Left ventricle myocardium inferior (tissue), 1 donor: ENCODE measurements around the gene ADAMTSL2. TPM values are rescaled to one million over a fixed set of nuclear protein-coding genes. Genes with fewer than 3 reads are reported as not detected.

Source experiments
- DNase-seq: peaks from one replicate; pipeline ENCODE4 v3.0.0-alpha.2; 2020
- H3K27ac ChIP-seq: fragments of 200-600 bp; replicated peaks from 2 replicates; pipeline ENCODE4 v1.8.0; 2021
- H3K27me3 ChIP-seq: fragments of 200-600 bp; 2 replicates; pipeline ENCODE4 v1.8.0; 2021; ENCODE audit warnings: low read depth
- H3K36me3 ChIP-seq: fragments of 200-600 bp; 2 replicates; pipeline ENCODE4 v1.8.0; 2021
- H3K4me1 ChIP-seq: fragments of 200-600 bp; 2 replicates; pipeline ENCODE4 v1.8.0; 2021
- H3K4me3 ChIP-seq: fragments of 200-600 bp; 2 replicates; pipeline ENCODE4 v1.8.0; 2021; ENCODE audit warnings: mild to moderate bottlenecking, moderate library complexity
- H3K9me3 ChIP-seq: fragments of 200-600 bp; replicated peaks from 2 replicates; pipeline ENCODE4 v1.8.0; 2021
- intact Hi-C: fragments of 100-400 bp; cut with micrococcal nuclease; formaldehyde crosslinking; loops from one replicate; pipeline ENCODE4 v1.11.0; 2022
- total RNA-seq: library from RNA; stranded (reverse); fragmentation: NEBNext Ultra II Directional; extraction: Animal tissue kit (Norgen Biotek cat#: 25700); gene quantifications from one replicate; pipeline ENCODE4 v1.2.1, GENCODE V29; 2021
- TF ChIP-seq, protein P1 (sequence below): fragments of 200-600 bp; IDR thresholded peaks from 2 replicates; pipeline ENCODE4 v1.8.0; 2021; ENCODE audit warnings: antibody characterized with exemption, mild to moderate bottlenecking, borderline replicate concordance
- donor health status: DM: no; HTN: yes; CAD: no; lungs with severe emphysema.

Gene ADAMTSL2
- total RNA-seq, 1 donor from 2014 or later = 6.0 TPM

DNA sequence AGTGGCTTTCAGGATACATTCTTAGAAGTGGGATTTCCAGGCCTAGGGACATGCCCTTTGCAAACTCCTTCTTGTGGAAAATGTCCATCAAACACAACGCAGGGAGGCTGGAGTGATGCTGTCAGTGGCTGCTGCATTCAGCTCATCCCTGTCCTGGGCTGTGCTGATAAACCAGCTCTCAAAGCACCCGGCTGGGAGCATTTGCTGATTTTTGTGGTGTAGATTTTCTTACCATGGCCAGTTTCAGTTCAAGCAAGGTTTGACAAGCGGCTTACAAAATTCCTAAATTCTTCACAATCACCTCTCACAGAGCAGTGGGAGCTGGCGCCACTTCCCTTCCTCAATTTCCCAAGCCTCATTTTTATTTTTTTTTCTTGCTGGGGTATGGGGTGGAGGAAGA, 46.5 kb downstream of the ADAMTSL2 start:
- H3K27me3 ChIP-seq = peaks cover 46% of the 10 kb centered on the region

DNA sequence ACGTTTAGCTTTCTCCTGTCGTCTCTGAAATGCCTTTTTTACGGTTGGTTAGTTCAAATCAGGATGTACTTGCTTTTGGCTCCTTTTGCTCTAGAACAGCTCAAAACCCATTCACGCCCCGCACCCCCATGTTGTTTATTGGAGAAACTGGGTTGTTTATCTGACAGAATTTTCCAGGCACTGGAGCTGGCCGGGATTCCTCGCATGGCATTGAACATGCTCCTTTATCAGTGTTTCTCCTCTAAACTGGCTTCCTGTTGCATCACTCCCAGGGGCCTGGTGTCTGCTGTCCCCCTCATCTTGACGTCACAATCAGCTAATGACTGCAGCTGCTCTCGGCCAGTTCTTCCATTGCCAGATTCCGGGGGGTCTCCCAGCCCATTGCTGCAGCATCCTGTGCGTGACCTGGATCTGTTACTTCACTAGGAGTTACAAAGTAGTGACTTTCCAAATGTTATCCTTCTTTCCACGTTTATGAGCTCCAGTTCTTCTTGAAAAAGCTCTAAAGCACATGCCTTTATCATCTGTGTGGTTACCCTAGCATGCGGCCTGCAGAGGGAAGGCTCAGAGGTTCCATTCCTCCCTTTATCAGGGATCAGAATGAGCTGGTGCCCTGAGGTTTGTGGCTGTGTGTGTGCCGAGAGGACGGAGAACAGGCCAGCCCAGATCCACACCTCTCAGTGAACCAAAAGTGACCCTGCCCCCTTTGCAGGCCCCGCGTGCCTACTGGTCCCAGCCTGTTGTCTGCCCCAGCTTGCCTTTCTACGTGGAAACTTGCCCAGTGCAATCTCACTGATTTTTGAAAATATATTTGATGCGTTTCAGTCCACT, 47.2 kb downstream of the ADAMTSL2 start:
- H3K4me3 ChIP-seq = no peak overlapping the region
- peak overlapping the region; percentile 81 for H3K27ac ChIP-seq
- DNase-seq = peak; percentile 75
- H3K9me3 ChIP-seq = no peaks in the 10 kb centered on the region
- TF ChIP-seq, protein P1, sequence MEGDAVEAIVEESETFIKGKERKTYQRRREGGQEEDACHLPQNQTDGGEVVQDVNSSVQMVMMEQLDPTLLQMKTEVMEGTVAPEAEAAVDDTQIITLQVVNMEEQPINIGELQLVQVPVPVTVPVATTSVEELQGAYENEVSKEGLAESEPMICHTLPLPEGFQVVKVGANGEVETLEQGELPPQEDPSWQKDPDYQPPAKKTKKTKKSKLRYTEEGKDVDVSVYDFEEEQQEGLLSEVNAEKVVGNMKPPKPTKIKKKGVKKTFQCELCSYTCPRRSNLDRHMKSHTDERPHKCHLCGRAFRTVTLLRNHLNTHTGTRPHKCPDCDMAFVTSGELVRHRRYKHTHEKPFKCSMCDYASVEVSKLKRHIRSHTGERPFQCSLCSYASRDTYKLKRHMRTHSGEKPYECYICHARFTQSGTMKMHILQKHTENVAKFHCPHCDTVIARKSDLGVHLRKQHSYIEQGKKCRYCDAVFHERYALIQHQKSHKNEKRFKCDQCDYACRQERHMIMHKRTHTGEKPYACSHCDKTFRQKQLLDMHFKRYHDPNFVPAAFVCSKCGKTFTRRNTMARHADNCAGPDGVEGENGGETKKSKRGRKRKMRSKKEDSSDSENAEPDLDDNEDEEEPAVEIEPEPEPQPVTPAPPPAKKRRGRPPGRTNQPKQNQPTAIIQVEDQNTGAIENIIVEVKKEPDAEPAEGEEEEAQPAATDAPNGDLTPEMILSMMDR = no peak
- peaks cover 52% of the 10 kb centered on the region for H3K27me3 ChIP-seq
- H3K4me1 ChIP-seq = peaks cover 65% of the 10 kb centered on the region
- intact Hi-C loops = no loop called here
- H3K36me3 ChIP-seq = no peaks in the 10 kb centered on the region

More for the DNA sequence above, 46.5 kb downstream of the ADAMTSL2 start:
- no peaks in the 10 kb centered on the region for H3K9me3 ChIP-seq
- DNase-seq = no peak
- H3K27ac ChIP-seq = peak overlapping the region; percentile 63
- no peak overlapping the region for H3K4me3 ChIP-seq
- H3K36me3 ChIP-seq = no peaks in the 10 kb centered on the region
- H3K4me1 ChIP-seq = peaks cover 68% of the 10 kb centered on the region
- intact Hi-C loops = no loop called here
- TF ChIP-seq, protein P1 = no peak

DNA sequence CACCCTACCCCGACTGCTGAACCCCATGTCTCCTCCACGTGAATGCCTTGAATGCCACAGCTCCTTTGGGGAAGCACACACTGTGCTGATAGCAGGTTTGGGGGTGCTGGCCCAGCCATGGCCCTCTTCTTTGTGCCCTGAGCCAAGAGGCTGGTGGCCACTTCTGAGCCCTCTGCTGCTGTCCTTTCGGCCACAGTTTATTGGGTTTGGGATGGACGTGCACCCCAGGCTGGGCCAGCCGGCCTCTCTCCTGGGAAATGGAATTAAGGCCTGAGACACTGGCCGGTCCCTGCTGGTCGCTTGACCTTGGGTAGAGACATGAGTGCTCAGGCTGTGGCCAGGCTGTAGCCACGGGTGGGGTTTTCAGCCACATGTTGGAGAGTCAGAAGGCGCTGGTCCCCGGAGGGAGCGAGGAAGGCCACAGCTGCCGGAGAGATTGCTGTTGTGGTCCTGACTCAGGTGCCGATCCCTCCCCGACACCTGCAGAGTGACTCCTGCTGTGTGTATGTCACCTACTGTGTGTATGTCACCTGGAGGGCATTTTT, 48.1 kb downstream of the ADAMTSL2 start:
- Histone ChIP-seq H3K9me3 (no peaks in the 10 kb centered on the region), H3K4me3 (no peak overlapping the region), H3K27me3 (peaks cover 52% of the 10 kb centered on the region), H3K36me3 (no peaks in the 10 kb centered on the region), H3K4me1 (peaks cover 56% of the 10 kb centered on the region), H3K27ac (peak overlapping the region; percentile 81)
- TF ChIP-seq, protein P1 = no peak
- intact Hi-C loops = no loop called here
- DNase-seq = no peak

DNA sequence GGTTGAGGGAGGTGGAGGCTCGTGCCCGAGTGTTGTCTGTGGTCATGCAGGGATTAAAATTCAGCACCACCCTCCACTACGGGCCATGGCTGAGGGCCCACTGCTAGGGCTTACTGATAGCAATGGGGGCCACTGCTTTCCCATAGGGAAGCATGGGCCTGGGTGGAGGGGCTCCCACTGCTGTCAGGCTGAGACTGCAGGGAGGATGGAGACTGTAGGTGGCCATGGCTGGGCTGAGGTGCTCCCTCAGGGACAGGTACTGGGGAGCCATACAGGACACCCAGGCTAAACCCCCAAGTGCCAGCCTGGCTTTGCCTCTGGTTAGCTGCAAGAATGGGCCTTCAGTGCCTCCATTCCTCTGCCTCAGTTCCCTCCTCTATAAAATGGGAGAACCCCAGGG, 48.6 kb downstream of the ADAMTSL2 start:
- H3K27me3 ChIP-seq = peaks cover 52% of the 10 kb centered on the region
- peaks cover 53% of the 10 kb centered on the region for H3K4me1 ChIP-seq
- H3K4me3 ChIP-seq = no peak overlapping the region
- intact Hi-C loops = no loop called here
- no peak for DNase-seq
- H3K36me3 ChIP-seq = no peaks in the 10 kb centered on the region
- TF ChIP-seq, protein P1 = no peak
- no peaks in the 10 kb centered on the region for H3K9me3 ChIP-seq
- peak overlapping the region; percentile 81 for H3K27ac ChIP-seq

DNA sequence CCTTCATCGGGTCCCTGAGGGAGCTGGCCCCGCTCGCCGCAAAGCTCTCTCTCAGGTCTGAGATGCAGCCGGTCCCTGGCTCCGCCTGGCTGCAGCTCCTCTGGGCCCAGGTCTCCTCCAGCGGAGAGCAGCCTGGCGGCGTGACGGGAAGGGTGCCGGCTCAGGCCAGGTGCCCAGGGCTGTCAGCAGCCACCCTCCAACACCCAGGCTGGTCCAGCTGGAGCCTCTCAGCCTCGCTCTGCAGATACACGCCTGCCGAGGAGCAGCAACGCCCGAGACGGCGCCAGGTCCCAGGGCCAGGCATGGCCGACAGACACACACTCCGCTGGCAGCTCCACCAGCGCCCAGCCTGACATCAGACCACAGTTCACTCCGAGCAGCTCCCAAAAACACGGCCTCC, 49.1 kb downstream of the ADAMTSL2 start:
- peak; percentile 91 for DNase-seq
- Histone ChIP-seq H3K36me3 (no peaks in the 10 kb centered on the region), H3K27me3 (peaks cover 52% of the 10 kb centered on the region), H3K4me3 (no peak overlapping the region), H3K27ac (peak overlapping the region; percentile 81), H3K4me1 (peaks cover 53% of the 10 kb centered on the region), H3K9me3 (no peaks in the 10 kb centered on the region)
- intact Hi-C loops = no loop called here
- TF ChIP-seq, protein P1 = peak; percentile 53
